A549 (cell line): Measurements from ENCODE around the gene RAD23B. TPM values are rescaled to one million over a fixed set of nuclear protein-coding genes. Genes with fewer than 3 reads are reported as not detected.

Experiments
- ATAC-seq, 2 experiments: fragments of 200-7000 bp in 1 of 2; fragments of >200 bp in 1 of 2; cut with Nextera tagmentation in 1 of 2; cut with Tn5 transposase in 1 of 2; 3 replicates each; pipeline versions ENCODE4 v1.8.0 to v1.9.1; 2018 to 2020; ENCODE audit warnings: mild to moderate bottlenecking in 1 of 2, moderate library complexity in 1 of 2
- CTCF ChIA-PET: fragments of 300-600 bp; sonication (Branson Sonifier 250); formaldehyde crosslinking; extraction: SDS; loops from one replicate; lab custom pipeline; 2021; ENCODE audit warnings: antibody characterized with exemption, inconsistent platforms; lab: Yijun Ruan, JAX
- POLR2A ChIA-PET: fragments of 350-600 bp; formaldehyde crosslinking; extraction: SDS; loops from one replicate; lab custom pipeline; 2021; ENCODE audit warnings: antibody characterized with exemption, inconsistent platforms; lab: Yijun Ruan, JAX
- DNase-seq, 2 experiments: peaks; one replicate each; pipeline versions ENCODE4 v3.0.0 to v3.0.0-alpha.2; 2011 to 2016; ENCODE audit warnings: low read depth in 1 of 2, low spot score in 1 of 2
- FAIRE-seq: peaks from 2 replicates; lab custom pipeline; 2011; peaks lifted over from hg19 to GRCh38; lab: Jason Lieb, UNC
- H3K27ac ChIP-seq, 2 experiments: fragments of >200 bp; sonication (Bioruptor Twin); formaldehyde crosslinking; 3 replicates each; pipeline ENCODE4 v1.5.1; 2016 to 2017
- H3K4me1 ChIP-seq: fragments of >200 bp; sonication (Bioruptor Twin); formaldehyde crosslinking; 3 replicates; pipeline ENCODE4 v1.6.1; 2016
- H3K4me2 ChIP-seq: fragments of >200 bp; sonication (Bioruptor Twin); formaldehyde crosslinking; 3 replicates; pipeline ENCODE4 v1.6.1; 2016
- H3K4me3 ChIP-seq: fragments of >200 bp; sonication (Bioruptor Twin); formaldehyde crosslinking; 3 replicates; pipeline ENCODE4 v1.5.1; 2016
- H3K9me3 ChIP-seq: fragments of >200 bp; sonication (Bioruptor Twin); formaldehyde crosslinking; 3 replicates; pipeline ENCODE4 v1.6.1; 2016
- CBX2 ChIP-seq: fragments of 200-600 bp; sonication (generic); IDR thresholded peaks from 2 replicates; pipeline ENCODE4 v1.6.1; 2016; ENCODE audit warnings: low read depth, mild to moderate bottlenecking, borderline replicate concordance
- CHD2 ChIP-seq: fragments of 150-350 bp; IDR thresholded peaks from 2 replicates; pipeline ENCODE4 v1.6.1; 2014; ENCODE audit warnings: low read length; ENCODE audit not compliant: partially characterized antibody
- E2F6 ChIP-seq: IDR thresholded peaks from 2 replicates; pipeline ENCODE4 v1.6.1; 2012; ENCODE audit warnings: low read depth, borderline replicate concordance
- EHF ChIP-seq: fragments of 250-450 bp; sonication (Bioruptor Pico); IDR thresholded peaks from 2 replicates; pipeline ENCODE4 v1.5.0; 2020; ENCODE audit warnings: mild to moderate bottlenecking
- EHMT2 ChIP-seq: fragments of 200-600 bp; sonication (generic); IDR thresholded peaks from 2 replicates; pipeline ENCODE4 v1.6.1; 2016; ENCODE audit warnings: antibody characterized with exemption, low read depth, mild to moderate bottlenecking, moderate library complexity
- ESRRA ChIP-seq: fragments of 150-350 bp; IDR thresholded peaks from 2 replicates; pipeline ENCODE4 v1.6.1; 2014; ENCODE audit warnings: mild to moderate bottlenecking, low read length, borderline replicate concordance
- FOSB ChIP-seq: fragments of 250-450 bp; sonication (Bioruptor Pico); IDR thresholded peaks from 2 replicates; pipeline ENCODE4 v1.5.0; 2020; ENCODE audit warnings: mild to moderate bottlenecking, moderate library complexity
- FOXS1 ChIP-seq: fragments of 250-450 bp; sonication (Bioruptor Pico); IDR thresholded peaks from 2 replicates; pipeline ENCODE4 v1.5.0; 2020; ENCODE audit warnings: mild to moderate bottlenecking, moderate library complexity
- HOXA7 ChIP-seq: fragments of 250-450 bp; sonication (Bioruptor Pico); IDR thresholded peaks from 2 replicates; pipeline ENCODE4 v1.5.0; 2020; ENCODE audit warnings: mild to moderate bottlenecking, moderate library complexity
- MAZ ChIP-seq: fragments of 150-350 bp; IDR thresholded peaks from 2 replicates; pipeline ENCODE4 v1.6.1; 2014; ENCODE audit warnings: antibody characterized with exemption, low read depth, low read length, borderline replicate concordance
- POLR2A ChIP-seq: IDR thresholded peaks from 2 replicates; pipeline ENCODE4 v1.6.1; 2012; ENCODE audit warnings: mild to moderate bottlenecking, low read length
- POLR2AphosphoS2 ChIP-seq: conservative IDR thresholded peaks from 2 replicates; pipeline ENCODE4 v1.6.1; 2012; ENCODE audit warnings: low read length, improper control_type of control experiment, inconsistent platforms
- RAD21 ChIP-seq, 2 experiments: fragments of >200 bp in 1 of 2; sonication (Bioruptor Twin) in 1 of 2; formaldehyde crosslinking in 1 of 2; IDR thresholded peaks in 1 of 2; conservative IDR thresholded peaks in 1 of 2; 2 replicates in 1 of 2; 3 replicates in 1 of 2; pipeline ENCODE4 v1.6.1; 2012 to 2018; ENCODE audit warnings: inconsistent platforms in 1 of 2
- RARB ChIP-seq: fragments of 250-450 bp; sonication (Bioruptor Pico); IDR thresholded peaks from 2 replicates; pipeline ENCODE4 v1.8.0; 2021; ENCODE audit warnings: mild to moderate bottlenecking, moderate library complexity
- RCOR1 ChIP-seq: fragments of 150-350 bp; IDR thresholded peaks from 2 replicates; pipeline ENCODE4 v1.6.1; 2014; ENCODE audit warnings: antibody characterized with exemption, low read length, low read depth
- RNF2 ChIP-seq: fragments of 200-600 bp; sonication (generic); IDR thresholded peaks from 2 replicates; pipeline ENCODE4 v1.6.1; 2016; ENCODE audit warnings: low read depth, mild to moderate bottlenecking, antibody characterized with exemption, moderate library complexity, borderline replicate concordance
- TP53 ChIP-seq: fragments of 250-450 bp; sonication (Bioruptor Pico); IDR thresholded peaks from 2 replicates; pipeline ENCODE4 v1.5.0; 2021; ENCODE audit warnings: mild to moderate bottlenecking, moderate library complexity
- ZSCAN20 ChIP-seq: fragments of 250-450 bp; sonication (Bioruptor Pico); IDR thresholded peaks from 2 replicates; pipeline ENCODE4 v1.8.0; 2022; ENCODE audit warnings: mild to moderate bottlenecking, moderate library complexity
- WGBS: methylation state at CpG from one replicate; pipeline ENCODE4 v1.1.6; 2017; ENCODE audit errors: missing lambda C conversion rate; 5-methylcytosine and 5-hydroxymethylcytosine counted together
- polyA plus RNA-seq, 4 experiments: library from polyadenylated mRNA; depleted of rRNA in 3 of 4; stranded (reverse); fragments of >200 nt; fragmentation: RNase III in 1 of 4; extraction: RNeasy Plus Mini Kit Qiagen cat#74134 plus additional on column Dnase treatment in 1 of 4; gene quantifications; 2 replicates in 3 of 4; 3 replicates in 1 of 4; pipeline ENCODE4 v1.2.3, GENCODE V29; 2011 to 2017
- TF ChIP-seq, protein P1 (sequence below): fragments of 450-650 bp; IDR thresholded peaks from 2 replicates; pipeline ENCODE4 v1.6.1; 2014; ENCODE audit warnings: antibody characterized with exemption
- TF ChIP-seq, protein P2 (sequence below): fragments of >200 bp; sonication (Bioruptor Twin); formaldehyde crosslinking; IDR thresholded peaks from 3 replicates; pipeline ENCODE4 v1.5.1; 2016
- TF ChIP-seq, protein P3 (sequence below): IDR thresholded peaks from 2 replicates; pipeline ENCODE4 v1.6.1; 2012

Gene RAD23B
- polyA plus RNA-seq, 2 of the 4 experiments (the other 2 are of a cell fraction): 136 to 195 TPM

- CTCF ChIA-PET: interaction anchor here (0.9 to 1.5 kb wide), 7 partner anchors 11 to 199 kb away, joined by 3 to 4 read pairs (median 3); no protein-coding TSS in a partner anchor
- no peak for FAIRE-seq
- TF ChIP-seq EHF (CRISPR knock-in tag) (no peak), CBX2 (no peak), POLR2AphosphoS2 (no peak; the same call in 1 of the 2 replicates), EHMT2 (no peak), RARB (CRISPR knock-in tag) (no peak), CHD2 (no peak), POLR2A (no peak), MAZ (no peak), RCOR1 (no peak)
These were observed 53.8 kb downstream of the RAD23B start for GRCh38 chr9:107336718-107337360.

GRCh38 chr9:107337676-107338590, 54.9 kb downstream of the RAD23B start:
- Histone ChIP-seq H3K9me3 (no peaks in the 10 kb centered on the region), H3K27ac (no peak overlapping the region)
- CTCF ChIA-PET: interaction anchor here (0.9 to 1.5 kb wide), 5 partner anchors 10 to 200 kb away, joined by 3 to 4 read pairs (median 3); no protein-coding TSS in a partner anchor

More at GRCh38 chr9:107336718-107337360, 53.8 kb downstream of the RAD23B start:
- H3K27ac ChIP-seq: no peak overlapping the region
- ATAC-seq (no peak), DNase-seq (no peak)
- no peaks in the 10 kb centered on the region for H3K4me1 ChIP-seq
- H3K4me3 ChIP-seq: no peak overlapping the region
- WGBS: 89% methylated on average over 6 of the region's 6 CpGs
- POLR2A ChIA-PET: no interaction called here
- H3K4me2 ChIP-seq: no peak overlapping the region
- no peaks in the 10 kb centered on the region for H3K9me3 ChIP-seq

More at GRCh38 chr9:107337676-107338590, 54.9 kb downstream of the RAD23B start:
- Histone ChIP-seq H3K4me2 (no peak overlapping the region), H3K4me1 (no peaks in the 10 kb centered on the region), H3K4me3 (no peak overlapping the region)
- ATAC-seq (peak in 1 of 2 experiments; percentile 8; a peak in 3 of 6 replicates), DNase-seq (no peak), FAIRE-seq (no peak)
- 93% methylated on average over 16 of the region's 16 CpGs for WGBS
- POLR2A ChIA-PET: no interaction called here
- TF ChIP-seq ZSCAN20 (CRISPR knock-in tag) (no peak), FOSB (CRISPR knock-in tag) (no peak), E2F6 (no peak), MAZ (no peak), POLR2A (no peak), ESRRA (no peak), HOXA7 (no peak), RAD21 (conservative IDR thresholded peaks at IDR 0.05 in 1 of 2, IDR thresholded peaks at IDR 0.05 in 1 of 2) (no peak), RCOR1 (no peak), RNF2 (no peak), TP53 (CRISPR knock-in tag) (no peak), FOXS1 (CRISPR knock-in tag) (no peak)
- TF ChIP-seq, protein P1, sequence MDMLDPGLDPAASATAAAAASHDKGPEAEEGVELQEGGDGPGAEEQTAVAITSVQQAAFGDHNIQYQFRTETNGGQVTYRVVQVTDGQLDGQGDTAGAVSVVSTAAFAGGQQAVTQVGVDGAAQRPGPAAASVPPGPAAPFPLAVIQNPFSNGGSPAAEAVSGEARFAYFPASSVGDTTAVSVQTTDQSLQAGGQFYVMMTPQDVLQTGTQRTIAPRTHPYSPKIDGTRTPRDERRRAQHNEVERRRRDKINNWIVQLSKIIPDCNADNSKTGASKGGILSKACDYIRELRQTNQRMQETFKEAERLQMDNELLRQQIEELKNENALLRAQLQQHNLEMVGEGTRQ: no peak
- TF ChIP-seq, protein P2, sequence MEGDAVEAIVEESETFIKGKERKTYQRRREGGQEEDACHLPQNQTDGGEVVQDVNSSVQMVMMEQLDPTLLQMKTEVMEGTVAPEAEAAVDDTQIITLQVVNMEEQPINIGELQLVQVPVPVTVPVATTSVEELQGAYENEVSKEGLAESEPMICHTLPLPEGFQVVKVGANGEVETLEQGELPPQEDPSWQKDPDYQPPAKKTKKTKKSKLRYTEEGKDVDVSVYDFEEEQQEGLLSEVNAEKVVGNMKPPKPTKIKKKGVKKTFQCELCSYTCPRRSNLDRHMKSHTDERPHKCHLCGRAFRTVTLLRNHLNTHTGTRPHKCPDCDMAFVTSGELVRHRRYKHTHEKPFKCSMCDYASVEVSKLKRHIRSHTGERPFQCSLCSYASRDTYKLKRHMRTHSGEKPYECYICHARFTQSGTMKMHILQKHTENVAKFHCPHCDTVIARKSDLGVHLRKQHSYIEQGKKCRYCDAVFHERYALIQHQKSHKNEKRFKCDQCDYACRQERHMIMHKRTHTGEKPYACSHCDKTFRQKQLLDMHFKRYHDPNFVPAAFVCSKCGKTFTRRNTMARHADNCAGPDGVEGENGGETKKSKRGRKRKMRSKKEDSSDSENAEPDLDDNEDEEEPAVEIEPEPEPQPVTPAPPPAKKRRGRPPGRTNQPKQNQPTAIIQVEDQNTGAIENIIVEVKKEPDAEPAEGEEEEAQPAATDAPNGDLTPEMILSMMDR: no peak
- TF ChIP-seq, protein P3, sequence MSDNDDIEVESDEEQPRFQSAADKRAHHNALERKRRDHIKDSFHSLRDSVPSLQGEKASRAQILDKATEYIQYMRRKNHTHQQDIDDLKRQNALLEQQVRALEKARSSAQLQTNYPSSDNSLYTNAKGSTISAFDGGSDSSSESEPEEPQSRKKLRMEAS: no peak
